Heart right ventricle (tissue), 16 donors: ENCODE measurements around the gene FKBP15. TPM values are rescaled to one million over a fixed set of nuclear protein-coding genes. Genes with fewer than 3 reads are reported as not detected.

Experiments
- ATAC-seq, 8 donors: fragments of 200-7000 bp; cut with Tn5 transposase; one replicate each; pipeline ENCODE4 v1.9.1; 2020; ENCODE audit warnings: mild to moderate bottlenecking in 8 of 8, moderate library complexity in 8 of 8, moderate number of reproducible peaks in 1 of 8
- DNase-seq, 2 donors: peaks; one replicate each; pipeline ENCODE4 v3.0.0-alpha.2; 2020
- H3K27ac ChIP-seq, 10 donors: fragments of 200-600 bp; sonication (generic) in 2 of 10; one replicate each; pipeline versions ENCODE4 v1.5.0 to v1.8.0; 2020 to 2022; ENCODE audit warnings: mild to moderate bottlenecking in 3 of 10
- H3K27me3 ChIP-seq, 7 donors: fragments of 200-600 bp; one replicate each; pipeline ENCODE4 v1.8.0; 2021 to 2022; ENCODE audit warnings: mild to moderate bottlenecking in 2 of 7
- H3K36me3 ChIP-seq, 9 donors: fragments of 200-600 bp; sonication (generic) in 1 of 9; one replicate each; pipeline versions ENCODE4 v1.5.0 to v1.8.0; 2020 to 2022; ENCODE audit warnings: mild to moderate bottlenecking in 2 of 9
- H3K4me1 ChIP-seq, 9 donors: fragments of 200-600 bp; sonication (generic) in 1 of 9; one replicate each; pipeline versions ENCODE4 v1.5.0 to v1.8.0; 2020 to 2022; ENCODE audit warnings: mild to moderate bottlenecking in 4 of 9
- H3K4me3 ChIP-seq, 10 donors: fragments of 200-600 bp; sonication (generic) in 2 of 10; one replicate each; pipeline versions ENCODE4 v1.5.0 to v1.8.0; 2020 to 2022; ENCODE audit warnings: mild to moderate bottlenecking in 7 of 10, moderate library complexity in 2 of 10
- H3K9me3 ChIP-seq, 11 donors: fragments of 200-600 bp in 10 of 11; sonication (generic) in 2 of 11; one replicate each; pipeline versions ENCODE4 v1.5.0 to v1.8.0; 2013 to 2022; ENCODE audit warnings: mild to moderate bottlenecking in 2 of 11, control low read depth in 1 of 11, moderate library complexity in 1 of 11
- WGBS, 2 donors: extraction: QIAGEN DNeasy Blood & Tissue Kit; methylation state at CpG; one replicate each; pipeline ENCODE4 v1.1.7; 2013; ENCODE audit warnings: inconsistent platforms in 1 of 2; 5-methylcytosine and 5-hydroxymethylcytosine counted together
- intact Hi-C, 10 donors: fragments of 100-400 bp; cut with DNase I; formaldehyde crosslinking; loops; one replicate each; pipeline versions ENCODE4 v1.11.1 to v1.14.2; 2022
- polyA plus RNA-seq, 2 donors: library from polyadenylated mRNA; stranded (reverse); fragments of 200-250 nt; gene quantifications; one replicate each; pipeline ENCODE4 v1.2.3, GENCODE V29; 2013
- total RNA-seq, 10 donors: library from RNA; stranded (reverse); fragmentation: NEBNext Ultra II Directional in 3 of 10; extraction: Animal tissue kit (Norgen Biotek cat#: 25700) in 3 of 10; gene quantifications; one replicate each; pipeline versions ENCODE4 v1.2.1 to v1.2.4, GENCODE V29; 2021 to 2023
- TF ChIP-seq, protein P1 (sequence below), 9 donors: fragments of 200-600 bp; sonication (generic) in 2 of 9; IDR thresholded peaks; one replicate each; pipeline versions ENCODE4 v1.5.0 to v1.8.0; 2021 to 2022; ENCODE audit warnings: antibody characterized with exemption in 9 of 9, mild to moderate bottlenecking in 5 of 9, moderate library complexity in 1 of 9
- donor health status: Arrhythmogenic right ventricular cardiomyopathy.
- donor health status: ischemic (EF 13 %, LVEDD 7.1; RV severe dilation, severe dysfunction).
- donor health status: healthy with polysubstance abuse.
- donor health status: DM: no; HTN: yes; CAD: no.
- donor health status: DM: no; HTN: no; CAD: no.
- donor health status: ischemic (EF 25% LVEDD 6.9; RV normal size, moderate dysfunction).
- donor health status: ischemic (EF 25% LVEDD 5.7; RV mildly dilated, moderate dysfunction).
- donor health status: healthy.
- donor health status: DM: yes; HTN: yes; CAD: no.
- donor health status: Ischemic cardiomyopathy.
- donor health status: ischemic (EF 35%, LVEDD 5.7; RV mildly dilated, moderate dysfunction).
- donor health status: nonischemic (EF 11% LVEDD 7.7; RV severe dilation, severe dysfunction).
- donor health status: DM: yes; HTN: yes; CAD: no.
- donor health status: PGD.
- donor health status: ischemic (EF 29% LVEDD 5.4; RV normal size, mild dysfunction).
- donor health status: nonischemic (EF 23%, LVEDD 6.1; RV moderate dilation, normal function).

FKBP15 gene
- total and polyA plus RNA-seq, 12 donors = 10.7 to 27.9 (median 19.8) TPM

DNA sequence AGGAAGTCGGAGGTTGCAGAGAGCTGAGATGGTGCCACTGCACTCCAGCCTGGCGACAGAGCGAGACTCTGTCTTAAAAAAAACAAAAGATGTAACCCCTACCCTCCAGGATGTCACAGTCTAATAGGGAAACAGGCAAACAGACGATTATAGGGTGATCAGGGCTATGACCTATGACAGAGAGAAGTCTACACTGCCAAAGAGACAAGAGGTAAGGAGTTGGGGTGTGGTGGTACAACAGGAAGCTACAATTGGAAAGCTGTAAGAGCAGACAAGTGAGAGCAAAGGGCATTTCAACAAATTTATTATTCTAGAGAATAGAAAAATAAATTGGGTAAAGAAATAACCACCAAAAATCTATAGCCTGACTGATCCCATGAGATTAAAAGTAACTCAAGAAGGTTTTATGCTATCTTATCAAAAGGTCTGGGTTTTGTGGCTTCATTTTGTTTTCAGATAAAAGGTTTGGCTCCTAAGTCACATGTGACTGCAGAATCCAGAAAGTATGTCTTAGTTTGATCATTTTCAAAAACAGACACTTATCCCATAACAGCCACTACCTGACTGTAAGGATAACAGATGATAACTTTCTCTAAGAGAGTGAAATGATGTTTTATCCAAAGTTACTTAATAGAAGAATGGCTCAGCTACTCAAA, 47.0 kb upstream of the FKBP15 start:
- peaks cover 0 to 18% (median 5%) of the 10 kb centered on the region in 9 donors for H3K4me1 ChIP-seq
- ATAC-seq = no peak
- H3K4me3 ChIP-seq = no peak overlapping the region
- TF ChIP-seq, protein P1, sequence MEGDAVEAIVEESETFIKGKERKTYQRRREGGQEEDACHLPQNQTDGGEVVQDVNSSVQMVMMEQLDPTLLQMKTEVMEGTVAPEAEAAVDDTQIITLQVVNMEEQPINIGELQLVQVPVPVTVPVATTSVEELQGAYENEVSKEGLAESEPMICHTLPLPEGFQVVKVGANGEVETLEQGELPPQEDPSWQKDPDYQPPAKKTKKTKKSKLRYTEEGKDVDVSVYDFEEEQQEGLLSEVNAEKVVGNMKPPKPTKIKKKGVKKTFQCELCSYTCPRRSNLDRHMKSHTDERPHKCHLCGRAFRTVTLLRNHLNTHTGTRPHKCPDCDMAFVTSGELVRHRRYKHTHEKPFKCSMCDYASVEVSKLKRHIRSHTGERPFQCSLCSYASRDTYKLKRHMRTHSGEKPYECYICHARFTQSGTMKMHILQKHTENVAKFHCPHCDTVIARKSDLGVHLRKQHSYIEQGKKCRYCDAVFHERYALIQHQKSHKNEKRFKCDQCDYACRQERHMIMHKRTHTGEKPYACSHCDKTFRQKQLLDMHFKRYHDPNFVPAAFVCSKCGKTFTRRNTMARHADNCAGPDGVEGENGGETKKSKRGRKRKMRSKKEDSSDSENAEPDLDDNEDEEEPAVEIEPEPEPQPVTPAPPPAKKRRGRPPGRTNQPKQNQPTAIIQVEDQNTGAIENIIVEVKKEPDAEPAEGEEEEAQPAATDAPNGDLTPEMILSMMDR (IDR thresholded peaks at IDR 0.05) = no peak
- WGBS, 2 donors = 88 to 89% methylated on average over 4 of the region's 4 CpGs
- no peaks in the 10 kb centered on the region for H3K9me3 ChIP-seq
- intact Hi-C loops = no loop called here
- H3K36me3 ChIP-seq = peaks cover 0 to 85% (median 39%) of the 10 kb centered on the region in 9 donors
- DNase-seq = no peak
- H3K27ac ChIP-seq = no peak overlapping the region
- H3K27me3 ChIP-seq = no peaks in the 10 kb centered on the region

DNA sequence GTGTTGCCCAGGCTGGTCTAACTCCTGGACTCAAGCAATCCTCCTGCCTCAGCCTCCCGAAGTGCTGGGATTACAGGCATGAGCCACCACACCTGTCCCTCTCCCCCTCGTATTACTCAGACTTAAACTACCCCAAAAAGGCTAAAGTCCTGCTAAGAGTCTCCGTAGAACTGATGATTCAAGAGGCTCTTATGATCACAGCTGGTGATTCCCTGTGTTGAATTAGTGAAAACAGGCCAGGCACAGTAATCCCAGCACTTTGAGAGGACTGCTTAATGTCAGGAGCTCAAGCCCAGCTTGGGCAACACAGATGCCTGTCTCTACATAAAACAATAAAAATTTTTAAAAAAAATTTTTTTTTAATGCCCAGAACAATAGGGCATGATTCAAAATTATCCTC, 45.1 kb upstream of the FKBP15 start:
- no peaks in the 10 kb centered on the region for H3K27me3 ChIP-seq
- no peak for ATAC-seq
- whole genome bisulfite sequencing, 2 donors = 87 to 92% methylated on average over 3 of the region's 3 CpGs
- H3K4me3 ChIP-seq = no peak overlapping the region
- TF ChIP-seq, protein P1 (IDR thresholded peaks at IDR 0.05) = no peak
- no peak overlapping the region for H3K27ac ChIP-seq
- H3K36me3 ChIP-seq = peaks cover 0 to 85% (median 27%) of the 10 kb centered on the region in 9 donors
- no peaks in the 10 kb centered on the region for H3K9me3 ChIP-seq
- H3K4me1 ChIP-seq = peaks cover 0 to 4% (median 0%) of the 10 kb centered on the region in 9 donors
- intact Hi-C loops = no loop called here
- no peak for DNase-seq

DNA sequence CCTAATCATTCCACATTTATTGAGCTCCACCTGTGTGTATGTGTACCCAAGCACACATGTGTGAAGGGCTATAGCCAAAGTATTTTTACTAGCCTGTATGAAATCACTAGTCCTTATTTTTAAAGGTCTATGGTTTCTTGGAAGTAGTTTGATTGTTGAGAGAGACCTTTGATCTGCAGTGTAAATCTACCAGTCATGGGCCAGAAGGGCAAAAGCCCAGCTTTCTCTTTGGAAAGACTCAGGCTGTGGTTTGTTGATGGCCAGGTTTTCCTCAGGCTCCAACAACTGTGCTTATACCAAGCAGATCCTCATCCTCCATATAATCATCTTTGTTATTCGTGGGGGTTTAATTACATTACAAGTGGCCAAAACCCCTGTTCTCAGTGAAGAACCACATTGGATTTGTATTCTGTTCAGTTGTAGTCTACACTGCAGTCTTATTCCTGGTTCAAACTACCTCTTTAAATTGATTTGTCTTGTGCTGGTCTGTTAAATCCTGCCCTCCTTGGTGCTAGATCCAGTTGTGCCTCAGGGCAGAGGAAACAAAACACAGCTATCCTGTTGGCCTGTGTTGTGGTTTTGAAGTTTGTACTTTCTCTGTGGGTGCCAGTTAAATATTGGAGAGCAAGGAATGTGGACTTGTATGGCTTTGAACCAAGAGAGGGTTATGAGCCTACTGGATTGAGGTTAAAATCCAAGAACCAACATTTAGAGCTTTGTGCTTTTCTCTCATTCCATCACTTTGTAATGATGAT, 41.0 kb upstream of the FKBP15 start:
- H3K4me3 ChIP-seq = no peak overlapping the region
- ATAC-seq (no peak), DNase-seq (no peak)
- H3K9me3 ChIP-seq = no peaks in the 10 kb centered on the region
- no peaks in the 10 kb centered on the region for H3K27me3 ChIP-seq
- H3K4me1 ChIP-seq = no peaks in the 10 kb centered on the region
- 83 to 90% methylated on average over 1 of the region's 1 CpG for WGBS, 2 donors
- H3K27ac ChIP-seq = no peak overlapping the region
- intact Hi-C loops = no loop called here
- TF ChIP-seq, protein P1 (IDR thresholded peaks at IDR 0.05) = no peak
- peaks cover 0 to 85% (median 20%) of the 10 kb centered on the region in 9 donors for H3K36me3 ChIP-seq

DNA sequence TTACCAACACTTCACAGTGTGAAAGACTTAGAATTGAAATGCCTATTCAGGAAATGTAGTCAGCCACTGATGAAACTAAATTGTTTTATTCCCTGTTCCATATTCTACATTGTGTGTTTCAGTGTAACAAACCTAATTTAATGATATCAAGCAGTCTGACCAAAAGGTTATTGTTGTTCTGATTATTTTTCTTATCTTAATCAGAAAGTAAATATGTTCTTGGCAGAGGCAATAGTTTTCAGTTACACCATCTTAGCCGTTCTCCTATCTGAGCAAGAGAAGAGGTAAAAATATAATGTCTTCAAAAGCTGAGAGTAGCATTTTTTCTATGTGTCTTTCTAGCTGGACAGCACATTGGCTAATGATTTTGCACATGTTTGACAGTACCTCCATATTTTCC, 37.2 kb upstream of the FKBP15 start:
- TF ChIP-seq, protein P1 (IDR thresholded peaks at IDR 0.05) = no peak
- no peak overlapping the region for H3K27ac ChIP-seq
- peaks cover 0 to 78% (median 20%) of the 10 kb centered on the region in 9 donors for H3K36me3 ChIP-seq
- H3K4me3 ChIP-seq = no peak overlapping the region
- no peaks in the 10 kb centered on the region for H3K27me3 ChIP-seq
- no peaks in the 10 kb centered on the region for H3K9me3 ChIP-seq
- 52 to 53% methylated on average over 1 of the region's 1 CpG for WGBS, 2 donors
- ATAC-seq (no peak), DNase-seq (no peak)
- intact Hi-C loops = no loop called here
- no peaks in the 10 kb centered on the region for H3K4me1 ChIP-seq
